OCI-M2 (cell line): Measurements from ENCODE around the gene MMP7.

Experiments
- DNase-seq: peaks from one replicate; lab custom pipeline; 2025; ENCODE audit not compliant: unreplicated experiment; lab: John Stamatoyannopoulos, UW

MMP7 gene

GRCh38 chr11:102530558-102530957 lies at the start of gene MMP7:
Gene MMP7, minus strand, starts transcription at chr11:102530747. Its CDS starts 47 bp downstream, at chr11:102530700.
- DNase-seq = no peak

GRCh38 chr11:102577723-102578122 lies 47.2 kb upstream of the MMP7 start:
- DNase-seq = no peak

GRCh38 chr11:102577182-102577581 lies 46.6 kb upstream of the MMP7 start:
- no peak for DNase-seq

GRCh38 chr11:102576350-102576749 lies 45.8 kb upstream of the MMP7 start:
- no peak for DNase-seq

- no peak for DNase-seq
These were observed 44.5 kb upstream of the MMP7 start for GRCh38 chr11:102575012-102575411.

- no peak for DNase-seq
These were observed 43.3 kb upstream of the MMP7 start for GRCh38 chr11:102573851-102574250.

- DNase-seq = no peak
These were observed 42.1 kb upstream of the MMP7 start for GRCh38 chr11:102572554-102573220.

GRCh38 chr11:102568851-102569250 lies 38.3 kb upstream of the MMP7 start:
- DNase-seq = no peak

GRCh38 chr11:102566112-102566511 lies 35.6 kb upstream of the MMP7 start:
- no peak for DNase-seq

- no peak for DNase-seq
These were observed 33.6 kb upstream of the MMP7 start for GRCh38 chr11:102564110-102564509.

- no peak for DNase-seq
These were observed 31.1 kb upstream of the MMP7 start for GRCh38 chr11:102561636-102562035.

- no peak for DNase-seq
These were observed 30.0 kb upstream of the MMP7 start for GRCh38 chr11:102560555-102561011.

- DNase-seq = no peak
These were observed 29.3 kb upstream of the MMP7 start for GRCh38 chr11:102559839-102560238.

- DNase-seq = no peak
These were observed 24.5 kb upstream of the MMP7 start for GRCh38 chr11:102555091-102555490.

GRCh38 chr11:102553835-102554282 lies 23.3 kb upstream of the MMP7 start:
- DNase-seq = no peak

- no peak for DNase-seq
These were observed 22.1 kb upstream of the MMP7 start for GRCh38 chr11:102552447-102553194.

GRCh38 chr11:102552020-102552419 lies 21.5 kb upstream of the MMP7 start:
- DNase-seq = no peak

- no peak for DNase-seq
These were observed 20.7 kb upstream of the MMP7 start for GRCh38 chr11:102551169-102551781.

- no peak for DNase-seq
These were observed 16.4 kb upstream of the MMP7 start for GRCh38 chr11:102546923-102547471.

- no peak for DNase-seq
These were observed 15.9 kb upstream of the MMP7 start for GRCh38 chr11:102546427-102546826.

GRCh38 chr11:102545701-102546100 lies 15.2 kb upstream of the MMP7 start:
- DNase-seq = no peak

GRCh38 chr11:102544594-102544993 lies 14.0 kb upstream of the MMP7 start:
- DNase-seq = no peak
